HG03064 (cell line): Measurements from ENCODE around the gene PIGS.

Experiments
- ATAC-seq: cut with Tn5 transposase; IDR thresholded peaks from one replicate; pipeline ENCODE4 v1.9.1; 2021; ENCODE audit warnings: low read depth; ENCODE audit not compliant: unreplicated experiment

PIGS gene

DNA sequence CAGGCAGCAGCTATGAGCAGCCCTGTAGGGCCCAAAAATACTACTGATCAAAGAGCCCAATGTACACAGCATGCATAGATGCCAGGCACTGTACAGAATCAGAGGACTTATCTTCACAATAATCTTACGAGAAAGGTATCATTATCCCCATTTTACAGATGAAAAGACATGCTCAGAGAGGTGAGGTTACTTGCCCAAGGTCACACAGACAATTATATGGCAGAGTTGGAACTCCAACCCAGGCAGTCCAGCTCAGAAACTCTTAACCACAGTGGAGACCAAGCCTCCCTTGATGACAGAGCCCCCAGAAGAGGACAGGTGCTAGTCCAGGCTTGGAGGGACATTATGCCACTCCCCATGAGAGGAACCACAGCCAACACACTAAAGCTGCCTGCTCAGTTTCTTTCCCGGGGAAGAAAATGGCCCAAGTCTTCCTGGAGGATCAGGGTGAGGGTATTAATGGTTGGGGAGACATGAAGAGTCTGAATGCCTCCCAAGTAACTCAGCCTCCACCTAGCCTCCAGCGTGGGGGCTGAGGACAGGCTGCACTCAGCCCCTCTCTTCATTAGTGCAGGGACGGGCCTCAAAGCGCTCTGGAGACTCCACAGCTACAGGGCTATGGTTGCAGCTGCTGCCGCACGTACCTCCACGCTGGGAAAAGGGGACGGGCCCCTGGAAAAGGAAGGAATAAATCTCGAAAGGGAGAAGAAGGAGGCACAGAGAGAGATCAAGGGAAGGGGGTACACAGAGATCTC lies 19.7 kb downstream of the PIGS start:
- no peak for ATAC-seq

DNA sequence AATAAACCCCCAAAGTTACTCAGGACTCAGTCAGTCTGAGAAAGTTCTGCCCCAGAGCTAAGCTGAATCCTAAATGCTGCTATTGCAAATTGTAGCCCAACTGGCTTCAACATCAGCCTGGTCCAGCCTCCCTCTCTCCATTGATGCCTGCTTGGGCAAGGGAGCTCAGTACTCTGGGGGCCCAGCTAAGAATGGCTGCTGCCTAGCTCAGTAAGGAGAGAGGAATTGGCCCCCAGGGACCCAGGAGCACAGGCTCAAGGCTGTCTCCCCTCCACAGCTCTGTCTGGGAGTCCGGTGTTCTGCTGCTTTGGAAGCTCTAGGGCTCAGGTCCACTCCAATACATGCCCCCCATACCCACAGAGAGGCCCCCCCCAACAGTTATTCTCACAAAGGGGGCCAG lies 20.5 kb downstream of the PIGS start:
- ATAC-seq, result no peak

- ATAC-seq, result no peak
Observed at GRCh38 chr17:28549236-28550132, 21.8 kb downstream of the PIGS start.

DNA sequence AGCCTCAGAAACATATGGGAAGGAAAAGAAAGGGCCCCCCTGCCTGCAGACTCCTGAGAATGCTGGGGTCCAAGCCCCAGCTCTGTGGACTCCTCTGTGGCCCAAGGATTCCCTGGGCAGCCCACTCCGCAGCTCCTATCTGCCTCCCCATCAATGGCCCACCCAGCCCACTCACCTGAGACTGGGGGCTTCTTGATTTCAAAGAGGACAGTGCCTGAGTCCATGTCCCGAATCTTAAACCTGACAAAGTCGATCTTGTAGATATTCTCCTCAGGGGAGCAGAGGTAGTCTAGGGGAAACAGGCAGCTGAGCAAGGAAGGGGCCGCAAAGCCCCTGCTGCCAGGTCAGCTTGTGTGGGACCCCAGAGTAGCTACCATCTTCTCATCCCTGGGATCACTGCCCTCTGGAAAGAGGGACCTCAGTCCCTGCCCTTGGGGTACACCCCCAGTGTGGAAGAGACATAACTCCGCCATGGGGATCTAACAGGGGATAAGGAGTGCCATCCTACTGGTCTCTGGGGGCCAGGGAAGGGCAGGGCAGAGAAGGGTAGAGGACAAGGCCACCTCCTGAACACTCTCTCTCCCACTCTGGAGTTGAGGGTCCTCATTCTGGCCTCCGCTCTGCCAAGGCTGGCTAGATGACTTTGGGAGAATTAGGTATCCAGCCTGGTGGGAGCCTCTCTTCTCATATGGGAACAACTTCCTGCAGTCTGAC lies 22.8 kb downstream of the PIGS start:
- ATAC-seq, result no peak

- ATAC-seq, result no peak
Observed at GRCh38 chr17:28547623-28548416, 23.5 kb downstream of the PIGS start.

DNA sequence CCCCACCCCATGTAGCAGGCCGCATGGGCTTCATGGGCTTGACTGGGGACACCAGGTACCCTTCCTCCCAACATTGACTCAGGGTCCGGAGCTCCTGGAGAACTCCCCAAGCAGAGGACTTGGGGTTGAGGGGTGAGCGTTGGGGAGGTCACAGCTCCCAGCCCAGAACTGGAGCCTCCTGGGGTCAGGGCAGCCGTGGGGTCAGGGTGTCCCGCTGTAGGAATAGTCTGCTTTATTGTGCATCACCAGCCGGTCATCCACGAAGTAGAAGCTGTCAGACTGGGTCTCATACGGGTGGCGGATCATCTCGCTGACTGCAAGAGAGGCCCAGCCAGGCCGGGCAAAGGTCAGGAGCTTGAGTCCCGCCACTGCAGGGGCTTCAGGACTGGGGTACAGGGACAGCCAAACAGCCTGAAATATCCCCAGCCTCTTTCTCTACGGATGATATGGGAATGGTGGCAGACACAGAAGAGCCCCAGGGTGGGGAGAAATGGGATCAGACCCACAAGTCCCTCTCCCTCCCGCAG lies 24.2 kb downstream of the PIGS start:
- ATAC-seq, result no peak

- no peak for ATAC-seq
Observed at GRCh38 chr17:28545787-28546415, 25.4 kb downstream of the PIGS start.

- ATAC-seq, result no peak
Observed at GRCh38 chr17:28545141-28545503, 26.2 kb downstream of the PIGS start.

GRCh38 chr17:28544402-28545140 lies 26.8 kb downstream of the PIGS start:
- ATAC-seq, result no peak

- ATAC-seq, result no peak
Observed at GRCh38 chr17:28541439-28541838, 29.9 kb downstream of the PIGS start.

DNA sequence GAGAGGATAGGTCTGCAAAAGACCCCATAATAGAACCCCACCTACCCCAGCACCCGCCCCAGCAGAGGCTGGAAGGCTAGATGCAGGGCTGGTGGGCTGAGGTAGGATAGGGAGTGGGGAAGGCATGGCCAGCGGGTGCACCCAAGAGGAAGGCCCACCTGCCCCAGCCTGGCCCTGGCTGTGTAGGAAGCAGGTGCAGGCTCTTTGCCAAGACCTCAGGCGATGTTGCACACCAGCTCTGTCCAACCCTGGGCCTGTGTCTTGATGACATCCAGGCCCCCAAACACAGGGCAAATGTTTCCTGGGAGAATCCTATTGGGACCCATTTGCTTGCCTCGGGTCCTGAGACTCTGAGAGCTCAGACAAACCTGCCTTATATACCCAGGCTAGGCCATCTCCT lies 31.1 kb downstream of the PIGS start:
- no peak for ATAC-seq

DNA sequence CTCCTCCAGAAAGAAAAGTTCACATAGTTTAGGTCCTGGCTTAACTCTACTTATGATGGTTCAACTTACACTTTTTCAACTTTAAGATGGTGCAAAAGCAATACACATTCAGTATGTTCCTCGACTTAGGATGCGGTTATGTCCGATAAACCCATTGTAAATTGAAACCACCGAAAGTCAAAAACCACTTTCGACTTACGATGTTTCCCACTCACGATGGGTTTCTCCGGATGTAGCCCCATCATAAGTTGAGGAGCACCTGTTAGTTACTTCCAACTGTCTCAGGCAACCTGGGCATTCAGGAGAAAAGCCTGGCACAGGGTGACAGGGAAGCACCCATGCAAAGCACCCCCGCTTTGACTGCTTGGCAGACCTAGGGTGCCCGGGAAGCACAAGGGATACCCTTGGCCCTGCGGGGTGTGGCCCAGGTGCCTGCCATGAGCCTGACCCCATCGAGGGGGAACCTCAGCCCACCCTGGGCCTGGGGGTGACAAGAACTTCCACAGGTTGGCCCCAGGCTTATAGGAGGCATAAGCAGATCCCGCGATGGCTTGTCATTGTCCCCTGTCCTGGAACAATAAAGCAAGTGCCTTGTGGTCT lies 32.9 kb downstream of the PIGS start:
- ATAC-seq, result no peak

GRCh38 chr17:28537219-28537610 lies 34.1 kb downstream of the PIGS start:
- ATAC-seq, result no peak

GRCh38 chr17:28536532-28537218 lies 34.6 kb downstream of the PIGS start:
- no peak for ATAC-seq

GRCh38 chr17:28534740-28535375 lies 36.5 kb downstream of the PIGS start:
- no peak for ATAC-seq

DNA sequence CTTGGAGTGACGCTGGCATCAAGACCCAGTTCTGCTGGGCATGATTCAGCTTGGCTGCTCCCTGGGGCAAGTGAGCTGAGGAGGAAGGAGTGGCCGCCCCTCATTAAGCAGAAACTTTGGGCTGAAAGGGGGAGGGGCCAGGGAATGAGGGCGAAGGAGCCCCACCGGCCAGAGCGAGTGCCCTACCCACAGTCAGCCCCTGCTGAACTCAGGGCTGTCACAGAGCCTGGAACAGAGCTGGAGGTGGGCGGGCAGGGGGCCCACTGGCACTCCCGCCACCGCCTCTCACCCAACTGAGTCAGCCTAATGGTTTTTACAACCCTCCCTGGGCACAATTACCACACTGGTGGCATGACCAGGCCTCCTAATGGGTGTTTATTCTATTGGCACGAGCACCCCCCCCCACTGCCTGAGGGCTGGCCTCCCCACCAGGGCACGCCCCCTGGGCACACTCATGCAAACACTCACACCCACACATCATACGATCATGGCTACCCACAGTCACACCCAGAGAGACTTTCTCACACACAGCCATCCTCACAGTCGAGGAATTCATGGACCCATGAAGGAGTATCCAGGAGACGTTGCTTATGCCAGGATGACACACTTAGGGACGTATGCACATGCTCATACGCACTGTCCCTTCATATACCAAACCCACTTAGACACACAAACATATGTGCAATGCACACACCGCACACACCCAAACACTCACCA lies 38.1 kb downstream of the PIGS start:
- ATAC-seq, result no peak
